Neural progenitor cell (in vitro differentiated cells): ENCODE measurements around the gene DCLK2. TPM values are rescaled to one million over a fixed set of nuclear protein-coding genes. Genes with fewer than 3 reads are reported as not detected.

Experiments used
- DNase-seq: peaks from one replicate; pipeline ENCODE4 v3.0.0-alpha.2; 2016; ENCODE audit warnings: low spot score
- H2AFZ ChIP-seq: fragments of 200-600 bp; sonication (generic); replicated peaks from 2 replicates; pipeline ENCODE4 v1.6.1; 2016; ENCODE audit warnings: antibody characterized with exemption
- H3F3A ChIP-seq: fragments of 200-600 bp; sonication (generic); 2 replicates; pipeline ENCODE4 v1.6.1; 2016; ENCODE audit warnings: antibody characterized with exemption, low read depth
- H3K27ac ChIP-seq: fragments of 200-600 bp; sonication (generic); 2 replicates; pipeline ENCODE4 v1.5.1; 2016; ENCODE audit warnings: mild to moderate bottlenecking
- H3K27me3 ChIP-seq: fragments of 200-600 bp; sonication (generic); 2 replicates; pipeline ENCODE4 v1.6.1; 2016; ENCODE audit warnings: mild to moderate bottlenecking, moderate library complexity
- H3K36me3 ChIP-seq: fragments of 200-600 bp; sonication (generic); 2 replicates; pipeline ENCODE4 v1.5.1; 2016
- H3K4me1 ChIP-seq: fragments of 200-600 bp; sonication (generic); 2 replicates; pipeline ENCODE4 v1.6.1; 2016; ENCODE audit warnings: mixed run types
- H3K4me2 ChIP-seq: fragments of 200-600 bp; sonication (generic); 2 replicates; pipeline ENCODE4 v1.6.1; 2016
- H3K4me3 ChIP-seq: fragments of 200-600 bp; sonication (generic); 2 replicates; pipeline ENCODE4 v1.5.1; 2016
- H3K79me2 ChIP-seq: fragments of 200-600 bp; sonication (generic); 2 replicates; pipeline ENCODE4 v1.6.1; 2016; ENCODE audit warnings: low read depth
- H3K9ac ChIP-seq: fragments of 200-600 bp; sonication (generic); 2 replicates; pipeline ENCODE4 v1.6.1; 2016
- H3K9me3 ChIP-seq: fragments of 200-600 bp; sonication (generic); 2 replicates; pipeline ENCODE4 v1.5.1; 2016; ENCODE audit warnings: low read depth
- H4K20me1 ChIP-seq: fragments of 200-600 bp; sonication (generic); 2 replicates; pipeline ENCODE4 v1.6.1; 2016; ENCODE audit warnings: low read depth
- H3K27ac Mint-ChIP-seq: 3 replicates; pipeline ENCODE4 v1.8.0; 2021; ENCODE audit warnings: mixed read lengths
- H3K27me3 Mint-ChIP-seq: 2 replicates; pipeline ENCODE4 v1.8.0; 2022; ENCODE audit warnings: low read depth, mild to moderate bottlenecking, inconsistent platforms, moderate library complexity, mixed read lengths; ENCODE audit not compliant: insufficient read depth
- H3K36me3 Mint-ChIP-seq: 3 replicates; pipeline ENCODE4 v1.8.0; 2021; ENCODE audit warnings: mixed read lengths
- H3K4me1 Mint-ChIP-seq: 3 replicates; pipeline ENCODE4 v1.8.0; 2021; ENCODE audit warnings: mixed read lengths
- H3K4me3 Mint-ChIP-seq: 3 replicates; pipeline ENCODE4 v1.8.0; 2021; ENCODE audit warnings: mild to moderate bottlenecking, moderate library complexity, mixed read lengths
- H3K9me3 Mint-ChIP-seq: 3 replicates; pipeline ENCODE4 v1.8.0; 2020; ENCODE audit warnings: mixed read lengths
- EZH2 ChIP-seq: fragments of 200-600 bp; sonication (generic); IDR thresholded peaks from 2 replicates; pipeline ENCODE4 v1.6.1; 2017; ENCODE audit warnings: antibody characterized with exemption, mild to moderate bottlenecking, moderate library complexity
- EZH2phosphoT487 ChIP-seq: fragments of 200-600 bp; sonication (generic); IDR thresholded peaks from 2 replicates; pipeline ENCODE4 v1.6.1; 2017; ENCODE audit warnings: antibody characterized with exemption
- total RNA-seq: library from RNA; depleted of rRNA; stranded (reverse); fragments of >200 nt; gene quantifications from 2 replicates; pipeline ENCODE4 v1.2.3, GENCODE V29; 2015; ENCODE audit warnings: low replicate concordance
- TF ChIP-seq, protein P1 (sequence below): fragments of 200-600 bp; sonication (generic); IDR thresholded peaks from 2 replicates; pipeline ENCODE4 v1.5.1; 2017; ENCODE audit warnings: antibody characterized with exemption, mild to moderate bottlenecking

The DCLK2 gene
- total RNA-seq, 1 donor from 2014 or later, result 11.7 TPM

DNA sequence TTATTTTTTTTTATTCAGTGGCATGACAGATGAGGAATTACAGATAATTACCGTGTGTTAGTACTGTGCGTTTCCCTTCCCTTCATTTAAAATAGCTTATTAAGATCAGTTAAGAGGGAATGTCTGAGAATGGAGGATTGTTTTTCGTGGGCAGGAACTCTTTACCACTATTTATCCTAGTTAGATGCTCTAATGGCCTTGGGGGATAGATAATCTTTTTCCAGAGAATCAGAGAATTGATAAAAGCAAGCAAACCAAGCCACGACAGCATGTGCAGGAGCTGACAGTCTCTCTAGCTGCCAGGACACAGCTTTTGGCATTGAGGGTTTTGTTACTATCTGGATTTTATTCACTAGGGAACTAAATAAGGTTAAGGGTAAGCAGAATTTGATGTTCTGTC is 128.7 kb downstream of the DCLK2 start:
- Mint-ChIP-seq H3K9me3 (no peaks in the 10 kb centered on the region), H3K27me3 (peaks cover 3% of the 10 kb centered on the region), H3K4me1 (peaks cover 31% of the 10 kb centered on the region), H3K36me3 (peaks cover 12% of the 10 kb centered on the region), H3K27ac (no peak overlapping the region), H3K4me3 (no peak overlapping the region)
- Histone ChIP-seq H3K9ac (no peak overlapping the region), H3K36me3 (no peaks in the 10 kb centered on the region), H3K4me1 (peaks cover 3% of the 10 kb centered on the region), H3K79me2 (no peaks in the 10 kb centered on the region), H3K27me3 (no peaks in the 10 kb centered on the region), H3K4me3 (no peak overlapping the region), H3F3A (no peaks in the 10 kb centered on the region), H2AFZ (no peak overlapping the region), H3K9me3 (no peaks in the 10 kb centered on the region), H3K4me2 (no peak overlapping the region), H3K27ac (no peak overlapping the region), H4K20me1 (no peaks in the 10 kb centered on the region)
- TF ChIP-seq EZH2phosphoT487 (no peak), EZH2 (no peak)
- TF ChIP-seq, protein P1, sequence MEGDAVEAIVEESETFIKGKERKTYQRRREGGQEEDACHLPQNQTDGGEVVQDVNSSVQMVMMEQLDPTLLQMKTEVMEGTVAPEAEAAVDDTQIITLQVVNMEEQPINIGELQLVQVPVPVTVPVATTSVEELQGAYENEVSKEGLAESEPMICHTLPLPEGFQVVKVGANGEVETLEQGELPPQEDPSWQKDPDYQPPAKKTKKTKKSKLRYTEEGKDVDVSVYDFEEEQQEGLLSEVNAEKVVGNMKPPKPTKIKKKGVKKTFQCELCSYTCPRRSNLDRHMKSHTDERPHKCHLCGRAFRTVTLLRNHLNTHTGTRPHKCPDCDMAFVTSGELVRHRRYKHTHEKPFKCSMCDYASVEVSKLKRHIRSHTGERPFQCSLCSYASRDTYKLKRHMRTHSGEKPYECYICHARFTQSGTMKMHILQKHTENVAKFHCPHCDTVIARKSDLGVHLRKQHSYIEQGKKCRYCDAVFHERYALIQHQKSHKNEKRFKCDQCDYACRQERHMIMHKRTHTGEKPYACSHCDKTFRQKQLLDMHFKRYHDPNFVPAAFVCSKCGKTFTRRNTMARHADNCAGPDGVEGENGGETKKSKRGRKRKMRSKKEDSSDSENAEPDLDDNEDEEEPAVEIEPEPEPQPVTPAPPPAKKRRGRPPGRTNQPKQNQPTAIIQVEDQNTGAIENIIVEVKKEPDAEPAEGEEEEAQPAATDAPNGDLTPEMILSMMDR, result no peak
- no peak for DNase-seq

DNA sequence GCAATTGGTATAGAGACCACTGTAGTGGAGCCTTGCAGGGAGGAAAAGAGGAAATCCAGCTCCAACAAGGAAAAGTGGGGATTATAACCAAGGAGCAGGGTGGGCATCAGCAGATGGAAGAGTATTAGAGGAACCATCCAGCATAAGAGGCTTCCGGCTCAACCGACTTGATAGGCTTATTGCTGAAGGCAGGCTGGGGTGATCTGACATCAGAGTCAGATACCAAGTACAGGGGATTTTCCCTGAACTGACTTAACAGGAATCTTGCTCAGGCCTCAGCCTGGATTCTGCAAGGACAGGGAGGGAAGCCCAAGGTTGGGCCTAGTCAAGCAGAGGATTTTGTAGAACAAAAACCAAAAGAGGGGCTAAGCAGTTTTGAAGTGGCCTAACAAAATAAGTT is 129.6 kb downstream of the DCLK2 start:
- Mint-ChIP-seq H3K27me3 (peaks cover 3% of the 10 kb centered on the region), H3K9me3 (no peaks in the 10 kb centered on the region), H3K36me3 (peaks cover 12% of the 10 kb centered on the region)

DNA sequence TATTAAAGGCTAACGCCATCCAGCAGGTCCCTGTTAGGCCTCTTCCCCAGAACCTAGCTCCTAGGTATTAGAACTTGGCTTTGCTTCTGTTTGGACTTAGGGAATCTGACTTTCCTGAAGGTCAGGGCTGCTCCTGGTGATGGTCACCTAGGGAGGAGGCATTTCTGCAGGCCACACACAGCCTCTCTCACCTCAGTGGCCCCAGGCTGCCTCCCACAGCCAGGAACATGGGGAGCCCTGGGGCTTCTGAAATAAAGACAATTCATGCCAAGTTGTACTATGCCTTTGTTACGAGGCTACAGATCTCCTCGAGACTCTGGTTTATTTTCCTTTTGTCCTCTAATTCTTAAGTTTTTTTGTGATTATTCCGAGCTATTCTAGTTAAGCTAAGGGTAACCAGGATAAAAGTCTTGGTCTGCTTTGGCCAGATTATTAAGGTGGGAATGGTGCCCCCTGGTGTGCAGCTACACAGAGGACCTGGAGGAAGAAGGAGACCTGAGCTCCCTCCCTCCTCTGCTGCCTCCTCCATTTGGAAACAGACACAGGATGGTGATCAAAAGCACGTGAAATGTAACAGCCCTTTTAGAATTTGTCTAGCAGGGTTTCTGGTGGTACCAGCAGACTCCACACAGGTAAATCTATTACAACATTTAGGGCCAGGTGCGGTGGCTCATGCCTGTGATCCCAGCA is 131.0 kb downstream of the DCLK2 start:
- H3K4me2 ChIP-seq, result no peak overlapping the region
- peaks cover 3% of the 10 kb centered on the region for H3K27me3 Mint-ChIP-seq
- H4K20me1 ChIP-seq, result no peaks in the 10 kb centered on the region
- no peaks in the 10 kb centered on the region for H3F3A ChIP-seq
- H2AFZ ChIP-seq, result no peak overlapping the region
- H3K9ac ChIP-seq, result no peak overlapping the region
- no peaks in the 10 kb centered on the region for H3K36me3 ChIP-seq
- H3K4me1 ChIP-seq, result peaks cover 3% of the 10 kb centered on the region
- H3K4me1 Mint-ChIP-seq, result peaks cover 31% of the 10 kb centered on the region
- no peak overlapping the region for H3K27ac ChIP-seq
- H3K36me3 Mint-ChIP-seq, result peaks cover 12% of the 10 kb centered on the region
- no peak overlapping the region for H3K27ac Mint-ChIP-seq
- H3K4me3 ChIP-seq, result no peak overlapping the region
- no peak overlapping the region for H3K4me3 Mint-ChIP-seq
- H3K9me3 Mint-ChIP-seq, result no peaks in the 10 kb centered on the region
- no peak for TF ChIP-seq EZH2
- TF ChIP-seq, protein P1, result peak; percentile 49
- TF ChIP-seq EZH2phosphoT487, result no peak
- DNase-seq, result peak; percentile 58
- H3K79me2 ChIP-seq, result no peaks in the 10 kb centered on the region
- H3K27me3 ChIP-seq, result no peaks in the 10 kb centered on the region
- H3K9me3 ChIP-seq, result no peaks in the 10 kb centered on the region

More for the DNA sequence above, 129.6 kb downstream of the DCLK2 start:
- Histone ChIP-seq H3K27me3 (no peaks in the 10 kb centered on the region), H3K79me2 (no peaks in the 10 kb centered on the region), H3K4me3 (no peak overlapping the region), H3K9me3 (no peaks in the 10 kb centered on the region), H3K4me2 (no peak overlapping the region), H3K36me3 (no peaks in the 10 kb centered on the region), H3K4me1 (peaks cover 3% of the 10 kb centered on the region), H2AFZ (no peak overlapping the region), H4K20me1 (no peaks in the 10 kb centered on the region), H3F3A (no peaks in the 10 kb centered on the region), H3K27ac (no peak overlapping the region), H3K9ac (no peak overlapping the region)
- peak; percentile 9 for DNase-seq
- H3K4me1 Mint-ChIP-seq, result peaks cover 31% of the 10 kb centered on the region
- H3K27ac Mint-ChIP-seq, result peak overlapping the region; percentile 44
- H3K4me3 Mint-ChIP-seq, result no peak overlapping the region
- TF ChIP-seq EZH2 (no peak), EZH2phosphoT487 (no peak)
- TF ChIP-seq, protein P1, result no peak
